Transverse colon (tissue), 4 donors: Measurements from ENCODE around the gene NLRC3. TPM values are rescaled to one million over a fixed set of nuclear protein-coding genes. Genes with fewer than 3 reads are reported as not detected.

Experiments used
- DNase-seq: peaks from one replicate; pipeline ENCODE4 v3.0.0-alpha.2; 2019
- H3K27ac ChIP-seq, 4 donors: fragments of 200-600 bp; sonication (generic); 2 replicates each; pipeline ENCODE4 v1.5.1; 2016 to 2018; ENCODE audit warnings: inconsistent platforms in 4 of 4
- H3K27me3 ChIP-seq: fragments of 200-600 bp; sonication (generic); 2 replicates; pipeline ENCODE4 v1.5.1; 2017; ENCODE audit warnings: inconsistent platforms
- H3K36me3 ChIP-seq, 4 donors: fragments of 200-600 bp; sonication (generic); 2 replicates each; pipeline ENCODE4 v1.5.1; 2017 to 2019; ENCODE audit warnings: inconsistent platforms in 4 of 4
- H3K4me1 ChIP-seq, 4 donors: fragments of 200-600 bp; sonication (generic); 2 replicates each; pipeline ENCODE4 v1.5.1; 2017 to 2020; ENCODE audit warnings: inconsistent platforms in 4 of 4
- H3K4me3 ChIP-seq, 4 donors: fragments of 200-600 bp; sonication (generic); 1 replicate in 1 of 4; 2 replicates in 3 of 4; pipeline versions ENCODE4 v1.5.1 to v1.6.1; 2017 to 2019; ENCODE audit warnings: inconsistent platforms in 4 of 4
- H3K9me3 ChIP-seq, 2 donors: fragments of 200-600 bp; sonication (generic); 2 replicates each; pipeline ENCODE4 v1.5.1; 2017 to 2019; ENCODE audit warnings: inconsistent platforms in 2 of 2
- CTCF ChIP-seq, 5 experiments: fragments of 200-600 bp in 3 of 5; fragments of 450-650 bp in 2 of 5; sonication (generic) in 3 of 5; IDR thresholded peaks; 1 replicate in 2 of 5; 2 replicates in 3 of 5; pipeline ENCODE4 v1.5.1; 2016 to 2017; ENCODE audit warnings: antibody characterized with exemption in 5 of 5, inconsistent platforms in 3 of 5, mild to moderate bottlenecking in 2 of 5, moderate library complexity in 1 of 5
- EP300 ChIP-seq: sonication (generic); formaldehyde crosslinking; IDR thresholded peaks from one replicate; pipeline ENCODE4 v1.6.1; 2017; ENCODE audit warnings: antibody characterized with exemption, low read depth
- POLR2A ChIP-seq: fragments of 450-650 bp; IDR thresholded peaks from one replicate; pipeline ENCODE4 v1.6.1; 2016; ENCODE audit warnings: antibody characterized with exemption, mild to moderate bottlenecking, moderate library complexity
- POLR2AphosphoS5 ChIP-seq, 3 donors: sonication (generic); formaldehyde crosslinking; IDR thresholded peaks; one replicate each; pipeline ENCODE4 v1.6.1; 2016; ENCODE audit warnings: antibody characterized with exemption in 3 of 3
- WGBS, 2 donors: methylation state at CpG; one replicate each; pipeline ENCODE4 v1.1.5; 2018; ENCODE audit warnings: low coverage in 1 of 2; 5-methylcytosine and 5-hydroxymethylcytosine counted together
- in situ Hi-C, 4 donors: fragments of 200-750 bp; cut with MboI; loops; one replicate each; pipeline versions ENCODE4 v1.15.0 to v1.15.1; 2017; ENCODE audit warnings: low sequenced_read_pairs in 3 of 4, low pct_ligation_motif_present in 1 of 4, low pct_unique_long_range_greater_than_20kb in 1 of 4
- intact Hi-C: fragments of 100-400 bp; cut with DNase I; formaldehyde crosslinking; loops from one replicate; pipeline ENCODE4 v1.15.1; 2023; ENCODE audit warnings: low total_unique reads
- total RNA-seq, 4 donors: library from RNA; depleted of rRNA; stranded (reverse); fragments of >200 nt; gene quantifications; one replicate each; pipeline ENCODE4 v1.1.0, GENCODE V29; 2016

Gene NLRC3
- total RNA-seq, 4 donors from 2014 or later = 2.3 to 12.3 (median 5.1) TPM

GRCh38 chr16:3599922-3600321 is 22.7 kb upstream of the NLRC3 start:
- intact Hi-C loops (no loop called here), in situ Hi-C loops (no loop called here)
- Histone ChIP-seq H3K36me3 (no peaks in the 10 kb centered on the region), H3K27ac (no peak overlapping the region), H3K4me1 (no peaks in the 10 kb centered on the region), H3K4me3 (no peak overlapping the region), H3K27me3 (no peaks in the 10 kb centered on the region), H3K9me3 (no peaks in the 10 kb centered on the region)
- no peak for DNase-seq
- 95 to 100% methylated on average over 1 to 4 of the region's 4 CpGs for WGBS, 2 donors
- TF ChIP-seq POLR2A = no peak
- no peak for TF ChIP-seq EP300
- no peak for TF ChIP-seq POLR2AphosphoS5 (IDR thresholded peaks at IDR 0.05)
- TF ChIP-seq CTCF (IDR thresholded peaks at IDR 0.05) = no peak

- 96% methylated on average over 8 of the region's 8 CpGs; no CpG with 5 or more reads in 1 of the 2 donors for WGBS, 2 donors
- DNase-seq = no peak
Measured at GRCh38 chr16:3599121-3599520, 21.9 kb upstream of the NLRC3 start.

GRCh38 chr16:3598236-3598635 is 21.0 kb upstream of the NLRC3 start:
- intact Hi-C loops = no loop called here
- Histone ChIP-seq H3K9me3 (no peaks in the 10 kb centered on the region), H3K27me3 (no peaks in the 10 kb centered on the region), H3K36me3 (no peaks in the 10 kb centered on the region), H3K27ac (no peak overlapping the region), H3K4me1 (no peaks in the 10 kb centered on the region), H3K4me3 (no peak overlapping the region)
- WGBS, 2 donors = 93% methylated on average over 12 of the region's 12 CpGs; no CpG with 5 or more reads in 1 of the 2 donors
- TF ChIP-seq POLR2A (no peak), CTCF (IDR thresholded peaks at IDR 0.05) (no peak), EP300 (no peak), POLR2AphosphoS5 (IDR thresholded peaks at IDR 0.05) (no peak)
- no peak for DNase-seq
- in situ Hi-C loops = no loop called here

More at GRCh38 chr16:3599121-3599520, 21.9 kb upstream of the NLRC3 start:
- H3K36me3 ChIP-seq = no peaks in the 10 kb centered on the region
- no peaks in the 10 kb centered on the region for H3K9me3 ChIP-seq
- H3K4me1 ChIP-seq = no peaks in the 10 kb centered on the region
- H3K27ac ChIP-seq = no peak overlapping the region
- TF ChIP-seq POLR2AphosphoS5 (IDR thresholded peaks at IDR 0.05) = no peak
- TF ChIP-seq POLR2A = no peak
- no peak for TF ChIP-seq CTCF (IDR thresholded peaks at IDR 0.05)
- no peak for TF ChIP-seq EP300
- no peaks in the 10 kb centered on the region for H3K27me3 ChIP-seq
- intact Hi-C loops = no loop called here
- H3K4me3 ChIP-seq = no peak overlapping the region
- in situ Hi-C loops = no loop called here

GRCh38 chr16:3597676-3598075 is 20.5 kb upstream of the NLRC3 start:
- TF ChIP-seq POLR2AphosphoS5 (IDR thresholded peaks at IDR 0.05) (no peak), POLR2A (no peak), EP300 (no peak), CTCF (IDR thresholded peaks at IDR 0.05) (no peak)
- 90 to 96% methylated on average over 6 to 17 of the region's 17 CpGs for WGBS, 2 donors
- DNase-seq = no peak
- no peaks in the 10 kb centered on the region for H3K36me3 ChIP-seq
- intact Hi-C loops = no loop called here
- in situ Hi-C loops = no loop called here
- no peaks in the 10 kb centered on the region for H3K27me3 ChIP-seq
- H3K27ac ChIP-seq = no peak overlapping the region
- no peaks in the 10 kb centered on the region for H3K9me3 ChIP-seq
- no peaks in the 10 kb centered on the region for H3K4me1 ChIP-seq
- no peak overlapping the region for H3K4me3 ChIP-seq
